Putamen (tissue), 1 donor: ENCODE results near the gene RSPRY1.
"Not testable (repeated sequence)": the region's sequence is repeated elsewhere in the genome, so short reads cannot be mapped to it uniquely, and the experiment has no call there.

Experiments used
- DNase-seq: peaks from one replicate; pipeline ENCODE4 v3.0.0-alpha.2; 2016; ENCODE audit warnings: low spot score

RSPRY1 gene

GRCh38 chr16:57186872-57187854 lies 1.0 kb downstream of the RSPRY1 start:
- DNase-seq, result no peak

GRCh38 chr16:57187902-57188710 lies 2.0 kb downstream of the RSPRY1 start:
- DNase-seq, result not testable (repeated sequence)

GRCh38 chr16:57188711-57189002 lies 2.5 kb downstream of the RSPRY1 start:
- no peak for DNase-seq

- not testable (repeated sequence) for DNase-seq
Observed at GRCh38 chr16:57189527-57189926, 3.4 kb downstream of the RSPRY1 start.

GRCh38 chr16:57190136-57190535 lies 4.0 kb downstream of the RSPRY1 start:
- no peak for DNase-seq

- DNase-seq, result no peak
Observed at GRCh38 chr16:57191056-57191571, 5.0 kb downstream of the RSPRY1 start.

GRCh38 chr16:57192146-57192545 lies 6.0 kb downstream of the RSPRY1 start:
- DNase-seq, result no peak

GRCh38 chr16:57192720-57193486 lies 6.8 kb downstream of the RSPRY1 start:
- no peak for DNase-seq

GRCh38 chr16:57194512-57194911 lies 8.4 kb downstream of the RSPRY1 start:
- no peak for DNase-seq

- peak; percentile 38 for DNase-seq
Observed at GRCh38 chr16:57196286-57196685, 10.2 kb downstream of the RSPRY1 start.

GRCh38 chr16:57196753-57197152 lies 10.6 kb downstream of the RSPRY1 start:
- DNase-seq, result no peak

- not testable (repeated sequence) for DNase-seq
Observed at GRCh38 chr16:57200321-57200720, 14.2 kb downstream of the RSPRY1 start.

GRCh38 chr16:57200926-57201325 lies 14.8 kb downstream of the RSPRY1 start:
- DNase-seq, result not testable (repeated sequence)

GRCh38 chr16:57202095-57202886 lies 16.2 kb downstream of the RSPRY1 start:
- no peak for DNase-seq

- no peak for DNase-seq
Observed at GRCh38 chr16:57203451-57203850, 17.3 kb downstream of the RSPRY1 start.

- no peak for DNase-seq
Observed at GRCh38 chr16:57204675-57205074, 18.5 kb downstream of the RSPRY1 start.

GRCh38 chr16:57208926-57209325 lies 22.8 kb downstream of the RSPRY1 start:
- DNase-seq, result no peak

- no peak for DNase-seq
Observed at GRCh38 chr16:57209780-57210179, 23.7 kb downstream of the RSPRY1 start.

- no peak for DNase-seq
Observed at GRCh38 chr16:57213462-57213861, 27.3 kb downstream of the RSPRY1 start.

GRCh38 chr16:57216968-57217367 lies 30.8 kb downstream of the RSPRY1 start:
- no peak for DNase-seq

- no peak for DNase-seq
Observed at GRCh38 chr16:57223057-57223456, 36.9 kb downstream of the RSPRY1 start.
